ENCODE data around the gene DBNDD1. TPM values are rescaled to one million over a fixed set of nuclear protein-coding genes. Genes with fewer than 3 reads are reported as not detected.

DBNDD1 gene
- total RNA-seq, 1 experiment from 2014 or later, result 64.6 TPM

DNA sequence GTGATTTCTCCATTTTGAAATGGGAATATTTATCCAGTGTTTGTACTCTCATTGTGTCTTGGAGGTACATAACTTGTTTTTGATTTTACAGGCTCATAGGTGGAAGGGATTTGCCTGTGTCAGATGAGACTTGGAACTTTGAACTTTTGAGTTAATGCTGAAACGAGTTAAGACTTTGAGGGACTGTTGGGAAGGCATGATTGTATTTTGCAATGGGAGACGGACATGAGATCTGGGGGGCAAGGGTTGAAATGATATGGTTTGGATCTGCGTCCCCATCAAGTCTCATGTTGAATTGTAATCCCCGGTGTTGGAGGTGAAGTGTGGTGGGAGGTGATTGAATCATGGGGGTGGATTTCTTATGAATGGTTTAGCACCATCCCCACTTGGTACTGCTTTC, 36.1 kb upstream of the DBNDD1 start:
- H3K27ac Mint-ChIP-seq (ENCODE audit: unreplicated experiment), result no peak overlapping the region
- H3K36me3 Mint-ChIP-seq (ENCODE audit: insufficient read depth, unreplicated experiment), result peaks cover 7% of the 10 kb centered on the region
- ChIA-PET CTCF (no interaction called here), POLR2A (no interaction called here)
- BruUV-seq (replicated peaks), result no TSS peak
- H3K9me3 Mint-ChIP-seq (ENCODE audit: unreplicated experiment), result peaks cover 61% of the 10 kb centered on the region
- Histone ChIP-seq H3K9me3 (peaks cover 32% of the 10 kb centered on the region), H3K27me3 (replicated peaks; ENCODE audit: control insufficient read depth, insufficient read depth, low read length) (no peaks in the 10 kb centered on the region), H3K4me1 (peaks cover 25% of the 10 kb centered on the region), H3K36me3 (ENCODE audit: control insufficient read depth, insufficient read depth, low read length) (no peaks in the 10 kb centered on the region), H3K4me3 (ENCODE audit: low read depth, low read length) (no peak overlapping the region)
- H3K4me3 Mint-ChIP-seq (ENCODE audit: unreplicated experiment), result no peak overlapping the region
- TF ChIP-seq, protein P1, sequence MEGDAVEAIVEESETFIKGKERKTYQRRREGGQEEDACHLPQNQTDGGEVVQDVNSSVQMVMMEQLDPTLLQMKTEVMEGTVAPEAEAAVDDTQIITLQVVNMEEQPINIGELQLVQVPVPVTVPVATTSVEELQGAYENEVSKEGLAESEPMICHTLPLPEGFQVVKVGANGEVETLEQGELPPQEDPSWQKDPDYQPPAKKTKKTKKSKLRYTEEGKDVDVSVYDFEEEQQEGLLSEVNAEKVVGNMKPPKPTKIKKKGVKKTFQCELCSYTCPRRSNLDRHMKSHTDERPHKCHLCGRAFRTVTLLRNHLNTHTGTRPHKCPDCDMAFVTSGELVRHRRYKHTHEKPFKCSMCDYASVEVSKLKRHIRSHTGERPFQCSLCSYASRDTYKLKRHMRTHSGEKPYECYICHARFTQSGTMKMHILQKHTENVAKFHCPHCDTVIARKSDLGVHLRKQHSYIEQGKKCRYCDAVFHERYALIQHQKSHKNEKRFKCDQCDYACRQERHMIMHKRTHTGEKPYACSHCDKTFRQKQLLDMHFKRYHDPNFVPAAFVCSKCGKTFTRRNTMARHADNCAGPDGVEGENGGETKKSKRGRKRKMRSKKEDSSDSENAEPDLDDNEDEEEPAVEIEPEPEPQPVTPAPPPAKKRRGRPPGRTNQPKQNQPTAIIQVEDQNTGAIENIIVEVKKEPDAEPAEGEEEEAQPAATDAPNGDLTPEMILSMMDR (IDR thresholded peaks at IDR 0.05; ENCODE audit: insufficient read depth in 1 of 2, low read depth in 1 of 2, low read length in 1 of 2, severe bottlenecking in 1 of 2, unreplicated experiment in 1 of 2), result no peak
- H3K27me3 Mint-ChIP-seq (ENCODE audit: insufficient read depth, unreplicated experiment), result no peaks in the 10 kb centered on the region
- intact Hi-C loops (cut with micrococcal nuclease; ENCODE audit: unreplicated experiment), result no loop called here
- H3K4me1 Mint-ChIP-seq (ENCODE audit: low read depth, unreplicated experiment), result peaks cover 14% of the 10 kb centered on the region
- DNase-seq, result no peak

DNA sequence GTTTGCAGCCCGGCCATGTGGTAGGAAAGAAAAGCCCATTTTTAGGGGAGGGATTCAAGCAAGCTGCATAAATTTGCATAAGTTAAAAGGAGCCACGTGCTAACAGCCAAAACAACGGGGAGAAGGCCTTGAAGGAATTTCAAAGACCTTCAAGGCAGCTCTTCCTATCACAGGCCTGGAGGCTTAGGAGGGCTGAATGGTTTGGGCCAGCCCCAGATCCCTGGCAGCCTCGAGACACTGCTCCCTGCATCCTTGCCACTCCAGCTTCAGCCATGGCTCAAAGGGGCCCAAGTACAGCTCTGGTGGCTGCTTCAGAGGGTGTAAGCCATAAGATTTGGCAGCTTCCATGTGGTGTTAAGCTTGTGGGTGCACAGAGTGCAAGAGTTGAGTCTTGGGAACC, 35.3 kb upstream of the DBNDD1 start:
- peaks cover 25% of the 10 kb centered on the region for H3K4me1 ChIP-seq
- Mint-ChIP-seq H3K36me3 (ENCODE audit: insufficient read depth, unreplicated experiment) (peaks cover 7% of the 10 kb centered on the region), H3K27me3 (ENCODE audit: insufficient read depth, unreplicated experiment) (no peaks in the 10 kb centered on the region), H3K27ac (ENCODE audit: unreplicated experiment) (no peak overlapping the region), H3K4me3 (ENCODE audit: unreplicated experiment) (no peak overlapping the region), H3K9me3 (ENCODE audit: unreplicated experiment) (peaks cover 56% of the 10 kb centered on the region), H3K4me1 (ENCODE audit: low read depth, unreplicated experiment) (peaks cover 14% of the 10 kb centered on the region)
- BruUV-seq (replicated peaks), result no TSS peak
- TF ChIP-seq, protein P1 (IDR thresholded peaks at IDR 0.05; ENCODE audit: insufficient read depth in 1 of 2, low read depth in 1 of 2, low read length in 1 of 2, severe bottlenecking in 1 of 2, unreplicated experiment in 1 of 2), result no peak
- CTCF ChIA-PET, result no interaction called here
- intact Hi-C loops (cut with micrococcal nuclease; ENCODE audit: unreplicated experiment), result no loop called here
- no peak overlapping the region for H3K4me3 ChIP-seq (ENCODE audit: low read depth, low read length)
- no peak for DNase-seq
- H3K9me3 ChIP-seq, result peaks cover 32% of the 10 kb centered on the region
- H3K36me3 ChIP-seq (ENCODE audit: control insufficient read depth, insufficient read depth, low read length), result no peaks in the 10 kb centered on the region
- H3K27me3 ChIP-seq (replicated peaks; ENCODE audit: control insufficient read depth, insufficient read depth, low read length), result no peaks in the 10 kb centered on the region
- POLR2A ChIA-PET, result no interaction called here

- no peaks in the 10 kb centered on the region for H3K27me3 Mint-ChIP-seq (ENCODE audit: insufficient read depth, unreplicated experiment)
Observed at GRCh38 chr16:90053902-90054500, 34.7 kb upstream of the DBNDD1 start.

More at GRCh38 chr16:90053902-90054500, 34.7 kb upstream of the DBNDD1 start:
- Mint-ChIP-seq H3K4me1 (ENCODE audit: low read depth, unreplicated experiment) (peaks cover 14% of the 10 kb centered on the region), H3K4me3 (ENCODE audit: unreplicated experiment) (no peak overlapping the region), H3K9me3 (ENCODE audit: unreplicated experiment) (peaks cover 51% of the 10 kb centered on the region), H3K27ac (ENCODE audit: unreplicated experiment) (no peak overlapping the region), H3K36me3 (ENCODE audit: insufficient read depth, unreplicated experiment) (peaks cover 7% of the 10 kb centered on the region)
- intact Hi-C loops (cut with micrococcal nuclease; ENCODE audit: unreplicated experiment), result no loop called here
- Histone ChIP-seq H3K4me3 (ENCODE audit: low read depth, low read length) (no peak overlapping the region), H3K4me1 (peaks cover 25% of the 10 kb centered on the region), H3K9me3 (peaks cover 32% of the 10 kb centered on the region), H3K27me3 (replicated peaks; ENCODE audit: control insufficient read depth, insufficient read depth, low read length) (no peaks in the 10 kb centered on the region), H3K36me3 (ENCODE audit: control insufficient read depth, insufficient read depth, low read length) (no peaks in the 10 kb centered on the region)
- ChIA-PET POLR2A (no interaction called here), CTCF (no interaction called here)
- TF ChIP-seq, protein P1 (IDR thresholded peaks at IDR 0.05; ENCODE audit: insufficient read depth in 1 of 2, low read depth in 1 of 2, low read length in 1 of 2, severe bottlenecking in 1 of 2, unreplicated experiment in 1 of 2), result no peak
- BruUV-seq (replicated peaks), result no TSS peak
- DNase-seq, result no peak
